K562 (cell line): Measurements from ENCODE around the gene SERPINA12.

Experiments
- BCL6 ChIP-seq: fragments of 250-450 bp; sonication (Bioruptor Pico); IDR thresholded peaks from 2 replicates; pipeline ENCODE4 v1.4.0; 2020
- CEBPB ChIP-seq: fragments of 450-650 bp; IDR thresholded peaks from 2 replicates; pipeline ENCODE4 v1.6.1; 2016; ENCODE audit warnings: missing genetic modification characterization, missing compliant biosample characterization
- EZH2 ChIP-seq: IDR thresholded peaks from 2 replicates; pipeline ENCODE4 v1.6.1; 2012; ENCODE audit warnings: low read depth, mild to moderate bottlenecking, inconsistent platforms, low read length, borderline replicate concordance
- HDAC2 ChIP-seq: fragments of 450-650 bp; IDR thresholded peaks from 2 replicates; pipeline ENCODE4 v1.6.1; 2016; ENCODE audit warnings: mild to moderate bottlenecking
- STAT5A ChIP-seq: IDR thresholded peaks from 2 replicates; pipeline ENCODE4 v1.6.1; 2012; ENCODE audit warnings: low read length, inconsistent platforms, borderline replicate concordance
- VEZF1 ChIP-seq: fragments of 200-800 bp; sonication (Bioruptor generic); IDR thresholded peaks from 2 replicates; pipeline ENCODE4 v1.6.1; 2017; ENCODE audit warnings: missing genetic modification characterization, missing compliant biosample characterization
- TF ChIP-seq, protein P1 (sequence below), 2 experiments: fragments of 200-800 bp in 1 of 2; sonication (Bioruptor generic) in 1 of 2; sonication (generic) in 1 of 2; formaldehyde crosslinking in 1 of 2; IDR thresholded peaks in 1 of 2; conservative IDR thresholded peaks in 1 of 2; 2 replicates each; pipeline versions ENCODE4 v1.5.0 to v1.6.1; 2016 to 2020; ENCODE audit warnings: missing compliant biosample characterization in 1 of 2, missing genetic modification characterization in 1 of 2, missing genetic modification reagents in 1 of 2

GRCh38 chr14:94449930-94450329 lies 59.3 kb downstream of the SERPINA12 start:
- TF ChIP-seq, protein P1, sequence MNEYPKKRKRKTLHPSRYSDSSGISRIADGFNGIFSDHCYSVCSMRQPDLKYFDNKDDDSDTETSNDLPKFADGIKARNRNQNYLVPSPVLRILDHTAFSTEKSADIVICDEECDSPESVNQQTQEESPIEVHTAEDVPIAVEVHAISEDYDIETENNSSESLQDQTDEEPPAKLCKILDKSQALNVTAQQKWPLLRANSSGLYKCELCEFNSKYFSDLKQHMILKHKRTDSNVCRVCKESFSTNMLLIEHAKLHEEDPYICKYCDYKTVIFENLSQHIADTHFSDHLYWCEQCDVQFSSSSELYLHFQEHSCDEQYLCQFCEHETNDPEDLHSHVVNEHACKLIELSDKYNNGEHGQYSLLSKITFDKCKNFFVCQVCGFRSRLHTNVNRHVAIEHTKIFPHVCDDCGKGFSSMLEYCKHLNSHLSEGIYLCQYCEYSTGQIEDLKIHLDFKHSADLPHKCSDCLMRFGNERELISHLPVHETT (CRISPR knock-in tag; conservative IDR thresholded peaks at IDR 0.05 in 1 of 2, IDR thresholded peaks at IDR 0.05 in 1 of 2) = no peak
- TF ChIP-seq EZH2 (no peak), CEBPB (no peak), HDAC2 (no peak), VEZF1 (CRISPR knock-in tag) (no peak), STAT5A (no peak), BCL6 (CRISPR knock-in tag) (no peak)
